WTC11 (cell line): Measurements from ENCODE around the gene SAMD4A. TPM values are rescaled to one million over a fixed set of nuclear protein-coding genes. Genes with fewer than 3 reads are reported as not detected.

Experiments used
- ATAC-seq: fragments of 200-7000 bp; cut with Tn5 transposase; 2 replicates; pipeline ENCODE4 v1.10.0; 2021; ENCODE audit warnings: mild to moderate bottlenecking, moderate library complexity
- CTCF ChIA-PET: fragments of 300-600 bp; sonication (Branson Sonifier 250); formaldehyde crosslinking; loops from one replicate; lab custom pipeline; 2021; ENCODE audit warnings: antibody characterized with exemption; lab: Charles Lee
- POLR2A ChIA-PET: fragments of 350-600 bp; sonication (Branson Sonifier 250); formaldehyde crosslinking; loops from one replicate; lab custom pipeline; 2021; ENCODE audit warnings: antibody characterized with exemption; lab: Charles Lee
- DNase-seq: peaks from one replicate; pipeline ENCODE4 v3.0.0; 2021; ENCODE audit warnings: low spot score
- H3K27ac Mint-ChIP-seq: 2 replicates; pipeline ENCODE4 v1.8.0; 2021; ENCODE audit warnings: mixed read lengths
- H3K27me3 Mint-ChIP-seq: 2 replicates; pipeline ENCODE4 v1.8.0; 2021; ENCODE audit warnings: low read depth, mild to moderate bottlenecking, moderate library complexity, mixed read lengths
- H3K36me3 Mint-ChIP-seq: 2 replicates; pipeline ENCODE4 v1.8.0; 2021; ENCODE audit warnings: mixed read lengths
- H3K4me1 Mint-ChIP-seq: 2 replicates; pipeline ENCODE4 v1.8.0; 2022; ENCODE audit warnings: mixed read lengths
- H3K4me3 Mint-ChIP-seq: 2 replicates; pipeline ENCODE4 v1.8.0; 2021; ENCODE audit warnings: mild to moderate bottlenecking, moderate library complexity, mixed read lengths
- H3K9me3 Mint-ChIP-seq: 2 replicates; pipeline ENCODE4 v1.8.0; 2021; ENCODE audit warnings: mixed read lengths
- EMX1 ChIP-seq: fragments of 250-450 bp; sonication (Bioruptor Pico); IDR thresholded peaks from 2 replicates; pipeline ENCODE4 v1.8.0; 2021; ENCODE audit warnings: mild to moderate bottlenecking
- FOXK1 ChIP-seq: sonication (generic); formaldehyde crosslinking; IDR thresholded peaks from 2 replicates; pipeline ENCODE4 v1.8.0; 2022; ENCODE audit warnings: mild to moderate bottlenecking, moderate library complexity, missing genetic modification reagents
- GABPB1 ChIP-seq: sonication (generic); formaldehyde crosslinking; IDR thresholded peaks from 2 replicates; pipeline ENCODE4 v1.8.1; 2023; ENCODE audit warnings: mild to moderate bottlenecking, missing genetic modification reagents
- JAZF1 ChIP-seq: fragments of 250-450 bp; sonication (Bioruptor Pico); IDR thresholded peaks from 2 replicates; pipeline ENCODE4 v1.9.0; 2021; ENCODE audit warnings: moderate library complexity, mild to moderate bottlenecking, inconsistent platforms
- KAT7 ChIP-seq: sonication (generic); formaldehyde crosslinking; IDR thresholded peaks from 2 replicates; pipeline ENCODE4 v1.8.1; 2023; ENCODE audit warnings: missing genetic modification reagents, mild to moderate bottlenecking, borderline replicate concordance
- NFYB ChIP-seq: sonication (generic); formaldehyde crosslinking; conservative IDR thresholded peaks from 2 replicates; pipeline ENCODE4 v1.8.0; 2022; ENCODE audit warnings: low read depth, missing genetic modification reagents
- NR1H2 ChIP-seq: sonication (generic); formaldehyde crosslinking; IDR thresholded peaks from 2 replicates; pipeline ENCODE4 v1.9.0; 2021; ENCODE audit warnings: mild to moderate bottlenecking, moderate library complexity, missing genetic modification reagents
- RELA ChIP-seq: sonication (generic); formaldehyde crosslinking; IDR thresholded peaks from 2 replicates; pipeline ENCODE4 v1.8.1; 2022; ENCODE audit warnings: missing genetic modification reagents, mild to moderate bottlenecking, borderline replicate concordance
- RORB ChIP-seq: fragments of 250-450 bp; sonication (Bioruptor Pico); IDR thresholded peaks from 2 replicates; pipeline ENCODE4 v1.9.0; 2021; ENCODE audit warnings: mild to moderate bottlenecking
- SP1 ChIP-seq: sonication (generic); formaldehyde crosslinking; conservative IDR thresholded peaks from 2 replicates; pipeline ENCODE4 v1.8.1; 2022; ENCODE audit warnings: missing genetic modification reagents
- ZNF138 ChIP-seq: sonication (generic); formaldehyde crosslinking; conservative IDR thresholded peaks from 2 replicates; pipeline ENCODE4 v1.8.1; 2022; ENCODE audit warnings: mild to moderate bottlenecking, moderate library complexity, missing genetic modification reagents
- ZNF219 ChIP-seq: sonication (generic); formaldehyde crosslinking; IDR thresholded peaks from 2 replicates; pipeline ENCODE4 v1.8.0; 2023; ENCODE audit warnings: missing genetic modification reagents, mild to moderate bottlenecking, borderline replicate concordance
- ZNF416 ChIP-seq: fragments of 250-450 bp; sonication (Bioruptor Pico); IDR thresholded peaks from 2 replicates; pipeline ENCODE4 v1.9.0; 2021; ENCODE audit warnings: mild to moderate bottlenecking, inconsistent platforms
- total RNA-seq: library from RNA; stranded (reverse); gene quantifications from 3 replicates; pipeline ENCODE4 v1.2.3, GENCODE V29; 2021
- TF ChIP-seq, protein P1 (sequence below): fragments of 250-450 bp; sonication (Bioruptor Pico); IDR thresholded peaks from 2 replicates; pipeline ENCODE4 v1.9.0; 2021; ENCODE audit warnings: mild to moderate bottlenecking, borderline replicate concordance
- TF ChIP-seq, protein P2 (sequence below): sonication (generic); formaldehyde crosslinking; IDR thresholded peaks from 2 replicates; pipeline ENCODE4 v1.8.0; 2022; ENCODE audit warnings: mild to moderate bottlenecking, missing genetic modification reagents
- TF ChIP-seq, protein P3 (sequence below): sonication (generic); formaldehyde crosslinking; IDR thresholded peaks from 2 replicates; pipeline ENCODE4 v1.8.0; 2023; ENCODE audit warnings: missing genetic modification reagents, mild to moderate bottlenecking, borderline replicate concordance
- TF ChIP-seq, protein P4 (sequence below): sonication (generic); formaldehyde crosslinking; IDR thresholded peaks from 2 replicates; pipeline ENCODE4 v1.8.0; 2023; ENCODE audit warnings: mild to moderate bottlenecking, missing genetic modification reagents
- TF ChIP-seq, protein P5 (sequence below): sonication (generic); formaldehyde crosslinking; IDR thresholded peaks from 2 replicates; pipeline ENCODE4 v1.8.0; 2022; ENCODE audit warnings: mild to moderate bottlenecking, missing genetic modification reagents
- TF ChIP-seq, protein P6 (sequence below): sonication (generic); formaldehyde crosslinking; IDR thresholded peaks from 2 replicates; pipeline ENCODE4 v1.8.0; 2023; ENCODE audit warnings: missing genetic modification reagents

SAMD4A gene
- total RNA-seq, 1 experiment from 2014 or later = 6.0 TPM

DNA sequence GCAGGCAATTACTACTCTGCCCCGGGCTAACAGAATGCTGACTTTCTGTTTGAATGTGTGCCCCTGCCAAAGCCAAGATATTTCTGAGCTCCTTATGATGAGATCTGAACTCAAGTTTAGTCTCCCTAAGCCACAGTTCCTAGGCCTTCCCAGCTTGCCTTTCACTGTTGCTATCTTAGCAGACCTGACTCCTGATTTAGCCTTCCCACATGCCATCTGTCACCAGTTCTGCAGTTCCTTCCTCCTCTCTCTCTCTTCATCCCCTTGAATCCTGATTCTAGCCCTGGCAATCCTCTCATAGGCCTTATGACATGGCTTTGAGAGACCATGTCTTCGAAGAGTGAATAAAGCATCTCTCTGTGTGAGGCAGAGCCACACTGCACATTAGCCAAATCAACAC is 12.5 kb upstream of the SAMD4A start (continued):
- TF ChIP-seq, protein P1, sequence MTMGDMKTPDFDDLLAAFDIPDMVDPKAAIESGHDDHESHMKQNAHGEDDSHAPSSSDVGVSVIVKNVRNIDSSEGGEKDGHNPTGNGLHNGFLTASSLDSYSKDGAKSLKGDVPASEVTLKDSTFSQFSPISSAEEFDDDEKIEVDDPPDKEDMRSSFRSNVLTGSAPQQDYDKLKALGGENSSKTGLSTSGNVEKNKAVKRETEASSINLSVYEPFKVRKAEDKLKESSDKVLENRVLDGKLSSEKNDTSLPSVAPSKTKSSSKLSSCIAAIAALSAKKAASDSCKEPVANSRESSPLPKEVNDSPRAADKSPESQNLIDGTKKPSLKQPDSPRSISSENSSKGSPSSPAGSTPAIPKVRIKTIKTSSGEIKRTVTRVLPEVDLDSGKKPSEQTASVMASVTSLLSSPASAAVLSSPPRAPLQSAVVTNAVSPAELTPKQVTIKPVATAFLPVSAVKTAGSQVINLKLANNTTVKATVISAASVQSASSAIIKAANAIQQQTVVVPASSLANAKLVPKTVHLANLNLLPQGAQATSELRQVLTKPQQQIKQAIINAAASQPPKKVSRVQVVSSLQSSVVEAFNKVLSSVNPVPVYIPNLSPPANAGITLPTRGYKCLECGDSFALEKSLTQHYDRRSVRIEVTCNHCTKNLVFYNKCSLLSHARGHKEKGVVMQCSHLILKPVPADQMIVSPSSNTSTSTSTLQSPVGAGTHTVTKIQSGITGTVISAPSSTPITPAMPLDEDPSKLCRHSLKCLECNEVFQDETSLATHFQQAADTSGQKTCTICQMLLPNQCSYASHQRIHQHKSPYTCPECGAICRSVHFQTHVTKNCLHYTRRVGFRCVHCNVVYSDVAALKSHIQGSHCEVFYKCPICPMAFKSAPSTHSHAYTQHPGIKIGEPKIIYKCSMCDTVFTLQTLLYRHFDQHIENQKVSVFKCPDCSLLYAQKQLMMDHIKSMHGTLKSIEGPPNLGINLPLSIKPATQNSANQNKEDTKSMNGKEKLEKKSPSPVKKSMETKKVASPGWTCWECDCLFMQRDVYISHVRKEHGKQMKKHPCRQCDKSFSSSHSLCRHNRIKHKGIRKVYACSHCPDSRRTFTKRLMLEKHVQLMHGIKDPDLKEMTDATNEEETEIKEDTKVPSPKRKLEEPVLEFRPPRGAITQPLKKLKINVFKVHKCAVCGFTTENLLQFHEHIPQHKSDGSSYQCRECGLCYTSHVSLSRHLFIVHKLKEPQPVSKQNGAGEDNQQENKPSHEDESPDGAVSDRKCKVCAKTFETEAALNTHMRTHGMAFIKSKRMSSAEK = no peak
- TF ChIP-seq, protein P2, sequence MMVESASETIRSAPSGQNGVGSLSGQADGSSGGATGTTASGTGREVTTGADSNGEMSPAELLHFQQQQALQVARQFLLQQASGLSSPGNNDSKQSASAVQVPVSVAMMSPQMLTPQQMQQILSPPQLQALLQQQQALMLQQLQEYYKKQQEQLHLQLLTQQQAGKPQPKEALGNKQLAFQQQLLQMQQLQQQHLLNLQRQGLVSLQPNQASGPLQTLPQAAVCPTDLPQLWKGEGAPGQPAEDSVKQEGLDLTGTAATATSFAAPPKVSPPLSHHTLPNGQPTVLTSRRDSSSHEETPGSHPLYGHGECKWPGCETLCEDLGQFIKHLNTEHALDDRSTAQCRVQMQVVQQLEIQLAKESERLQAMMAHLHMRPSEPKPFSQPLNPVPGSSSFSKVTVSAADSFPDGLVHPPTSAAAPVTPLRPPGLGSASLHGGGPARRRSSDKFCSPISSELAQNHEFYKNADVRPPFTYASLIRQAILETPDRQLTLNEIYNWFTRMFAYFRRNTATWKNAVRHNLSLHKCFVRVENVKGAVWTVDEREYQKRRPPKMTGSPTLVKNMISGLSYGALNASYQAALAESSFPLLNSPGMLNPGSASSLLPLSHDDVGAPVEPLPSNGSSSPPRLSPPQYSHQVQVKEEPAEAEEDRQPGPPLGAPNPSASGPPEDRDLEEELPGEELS = no peak
- TF ChIP-seq, protein P3, sequence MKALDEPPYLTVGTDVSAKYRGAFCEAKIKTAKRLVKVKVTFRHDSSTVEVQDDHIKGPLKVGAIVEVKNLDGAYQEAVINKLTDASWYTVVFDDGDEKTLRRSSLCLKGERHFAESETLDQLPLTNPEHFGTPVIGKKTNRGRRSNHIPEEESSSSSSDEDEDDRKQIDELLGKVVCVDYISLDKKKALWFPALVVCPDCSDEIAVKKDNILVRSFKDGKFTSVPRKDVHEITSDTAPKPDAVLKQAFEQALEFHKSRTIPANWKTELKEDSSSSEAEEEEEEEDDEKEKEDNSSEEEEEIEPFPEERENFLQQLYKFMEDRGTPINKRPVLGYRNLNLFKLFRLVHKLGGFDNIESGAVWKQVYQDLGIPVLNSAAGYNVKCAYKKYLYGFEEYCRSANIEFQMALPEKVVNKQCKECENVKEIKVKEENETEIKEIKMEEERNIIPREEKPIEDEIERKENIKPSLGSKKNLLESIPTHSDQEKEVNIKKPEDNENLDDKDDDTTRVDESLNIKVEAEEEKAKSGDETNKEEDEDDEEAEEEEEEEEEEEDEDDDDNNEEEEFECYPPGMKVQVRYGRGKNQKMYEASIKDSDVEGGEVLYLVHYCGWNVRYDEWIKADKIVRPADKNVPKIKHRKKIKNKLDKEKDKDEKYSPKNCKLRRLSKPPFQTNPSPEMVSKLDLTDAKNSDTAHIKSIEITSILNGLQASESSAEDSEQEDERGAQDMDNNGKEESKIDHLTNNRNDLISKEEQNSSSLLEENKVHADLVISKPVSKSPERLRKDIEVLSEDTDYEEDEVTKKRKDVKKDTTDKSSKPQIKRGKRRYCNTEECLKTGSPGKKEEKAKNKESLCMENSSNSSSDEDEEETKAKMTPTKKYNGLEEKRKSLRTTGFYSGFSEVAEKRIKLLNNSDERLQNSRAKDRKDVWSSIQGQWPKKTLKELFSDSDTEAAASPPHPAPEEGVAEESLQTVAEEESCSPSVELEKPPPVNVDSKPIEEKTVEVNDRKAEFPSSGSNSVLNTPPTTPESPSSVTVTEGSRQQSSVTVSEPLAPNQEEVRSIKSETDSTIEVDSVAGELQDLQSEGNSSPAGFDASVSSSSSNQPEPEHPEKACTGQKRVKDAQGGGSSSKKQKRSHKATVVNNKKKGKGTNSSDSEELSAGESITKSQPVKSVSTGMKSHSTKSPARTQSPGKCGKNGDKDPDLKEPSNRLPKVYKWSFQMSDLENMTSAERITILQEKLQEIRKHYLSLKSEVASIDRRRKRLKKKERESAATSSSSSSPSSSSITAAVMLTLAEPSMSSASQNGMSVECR = no peak
- TF ChIP-seq NFYB (CRISPR knock-in tag) = no peak
- no peak for TF ChIP-seq KAT7 (CRISPR knock-in tag)
- no peak for TF ChIP-seq ZNF219 (CRISPR knock-in tag)
- TF ChIP-seq, protein P4, sequence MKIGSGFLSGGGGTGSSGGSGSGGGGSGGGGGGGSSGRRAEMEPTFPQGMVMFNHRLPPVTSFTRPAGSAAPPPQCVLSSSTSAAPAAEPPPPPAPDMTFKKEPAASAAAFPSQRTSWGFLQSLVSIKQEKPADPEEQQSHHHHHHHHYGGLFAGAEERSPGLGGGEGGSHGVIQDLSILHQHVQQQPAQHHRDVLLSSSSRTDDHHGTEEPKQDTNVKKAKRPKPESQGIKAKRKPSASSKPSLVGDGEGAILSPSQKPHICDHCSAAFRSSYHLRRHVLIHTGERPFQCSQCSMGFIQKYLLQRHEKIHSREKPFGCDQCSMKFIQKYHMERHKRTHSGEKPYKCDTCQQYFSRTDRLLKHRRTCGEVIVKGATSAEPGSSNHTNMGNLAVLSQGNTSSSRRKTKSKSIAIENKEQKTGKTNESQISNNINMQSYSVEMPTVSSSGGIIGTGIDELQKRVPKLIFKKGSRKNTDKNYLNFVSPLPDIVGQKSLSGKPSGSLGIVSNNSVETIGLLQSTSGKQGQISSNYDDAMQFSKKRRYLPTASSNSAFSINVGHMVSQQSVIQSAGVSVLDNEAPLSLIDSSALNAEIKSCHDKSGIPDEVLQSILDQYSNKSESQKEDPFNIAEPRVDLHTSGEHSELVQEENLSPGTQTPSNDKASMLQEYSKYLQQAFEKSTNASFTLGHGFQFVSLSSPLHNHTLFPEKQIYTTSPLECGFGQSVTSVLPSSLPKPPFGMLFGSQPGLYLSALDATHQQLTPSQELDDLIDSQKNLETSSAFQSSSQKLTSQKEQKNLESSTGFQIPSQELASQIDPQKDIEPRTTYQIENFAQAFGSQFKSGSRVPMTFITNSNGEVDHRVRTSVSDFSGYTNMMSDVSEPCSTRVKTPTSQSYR = no peak
- TF ChIP-seq NR1H2 (CRISPR knock-in tag) = no peak

DNA sequence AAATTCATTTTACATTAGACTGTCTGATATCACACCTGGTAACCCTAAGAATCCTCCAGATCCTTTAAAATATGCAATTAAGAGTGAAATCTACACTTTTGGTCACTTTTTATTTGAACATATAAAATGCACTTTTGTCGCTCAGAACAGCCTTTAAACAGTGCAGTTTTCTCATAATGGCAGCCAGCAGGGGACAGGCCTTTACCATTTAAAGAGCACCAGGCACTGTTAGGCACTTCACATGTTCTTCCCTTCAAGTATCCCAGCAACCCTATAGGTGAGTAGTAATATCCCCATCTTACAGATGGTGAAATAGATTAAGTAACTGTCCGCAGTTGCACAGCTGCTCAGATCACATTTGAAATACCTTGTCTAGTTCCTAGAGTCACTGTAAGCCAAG is 11.3 kb upstream of the SAMD4A start:
- CTCF ChIA-PET = no interaction called here
- Mint-ChIP-seq H3K27me3 (no peaks in the 10 kb centered on the region), H3K27ac (no peak overlapping the region), H3K4me1 (peaks cover 11% of the 10 kb centered on the region), H3K4me3 (no peak overlapping the region), H3K9me3 (no peaks in the 10 kb centered on the region), H3K36me3 (no peaks in the 10 kb centered on the region)
- POLR2A ChIA-PET = no interaction called here
- no peak for DNase-seq
- ATAC-seq = no peak
- no peak for TF ChIP-seq JAZF1 (CRISPR knock-in tag)
- TF ChIP-seq ZNF138 (CRISPR knock-in tag) = no peak
- no peak for TF ChIP-seq SP1 (CRISPR knock-in tag)
- no peak for TF ChIP-seq NFYB (CRISPR knock-in tag)
- no peak for TF ChIP-seq ZNF416
- TF ChIP-seq, protein P5, sequence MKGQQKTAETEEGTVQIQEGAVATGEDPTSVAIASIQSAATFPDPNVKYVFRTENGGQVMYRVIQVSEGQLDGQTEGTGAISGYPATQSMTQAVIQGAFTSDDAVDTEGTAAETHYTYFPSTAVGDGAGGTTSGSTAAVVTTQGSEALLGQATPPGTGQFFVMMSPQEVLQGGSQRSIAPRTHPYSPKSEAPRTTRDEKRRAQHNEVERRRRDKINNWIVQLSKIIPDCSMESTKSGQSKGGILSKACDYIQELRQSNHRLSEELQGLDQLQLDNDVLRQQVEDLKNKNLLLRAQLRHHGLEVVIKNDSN = no peak
- no peak for TF ChIP-seq EMX1
- no peak for TF ChIP-seq RELA (CRISPR knock-in tag)
- no peak for TF ChIP-seq RORB
- no peak for TF ChIP-seq GABPB1 (CRISPR knock-in tag)
- TF ChIP-seq, protein P6, sequence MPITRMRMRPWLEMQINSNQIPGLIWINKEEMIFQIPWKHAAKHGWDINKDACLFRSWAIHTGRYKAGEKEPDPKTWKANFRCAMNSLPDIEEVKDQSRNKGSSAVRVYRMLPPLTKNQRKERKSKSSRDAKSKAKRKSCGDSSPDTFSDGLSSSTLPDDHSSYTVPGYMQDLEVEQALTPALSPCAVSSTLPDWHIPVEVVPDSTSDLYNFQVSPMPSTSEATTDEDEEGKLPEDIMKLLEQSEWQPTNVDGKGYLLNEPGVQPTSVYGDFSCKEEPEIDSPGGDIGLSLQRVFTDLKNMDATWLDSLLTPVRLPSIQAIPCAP (CRISPR knock-in tag) = no peak
- TF ChIP-seq, protein P4 = no peak
- no peak for TF ChIP-seq FOXK1 (CRISPR knock-in tag)
